CD4-positive, alpha-beta T cell treated with Interleukin-6 at 100 ng/mL for 8 hours (primary cell): ENCODE measurements around the gene BABAM1.

ENCODE experiments used
- DNase-seq: peaks from one replicate; pipeline ENCODE4 v3.0.0-alpha.2; 2020; ENCODE audit warnings: mixed read lengths, low spot score

BABAM1 gene

GRCh38 chr19:17266975-17267788 lies at the start of gene BABAM1:
BABAM1 (plus strand) TSS chr19:17267443; CDS start chr19:17268807, 1,364 bp downstream.
- DNase-seq = peak; percentile 97

DNA sequence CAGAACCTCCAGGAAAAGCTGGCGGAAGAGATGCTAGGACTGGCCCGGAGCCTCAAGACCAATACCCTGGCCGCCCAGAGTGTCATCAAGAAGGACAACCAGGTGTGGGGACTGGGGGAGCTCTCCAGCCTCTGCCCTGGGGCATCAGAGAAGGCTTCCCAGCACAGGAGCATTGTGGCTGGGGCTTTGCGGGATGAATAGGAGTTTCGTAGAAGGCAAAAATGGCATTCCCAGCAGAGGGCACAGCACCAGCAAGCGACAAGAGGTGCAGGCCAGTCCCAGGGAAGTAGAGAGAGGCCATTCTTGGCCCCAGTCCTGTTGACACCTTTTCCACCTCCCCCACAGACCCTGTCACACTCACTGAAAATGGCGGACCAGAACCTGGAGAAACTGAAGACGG lies 48.0 kb upstream of the BABAM1 start:
- DNase-seq = no peak

DNA sequence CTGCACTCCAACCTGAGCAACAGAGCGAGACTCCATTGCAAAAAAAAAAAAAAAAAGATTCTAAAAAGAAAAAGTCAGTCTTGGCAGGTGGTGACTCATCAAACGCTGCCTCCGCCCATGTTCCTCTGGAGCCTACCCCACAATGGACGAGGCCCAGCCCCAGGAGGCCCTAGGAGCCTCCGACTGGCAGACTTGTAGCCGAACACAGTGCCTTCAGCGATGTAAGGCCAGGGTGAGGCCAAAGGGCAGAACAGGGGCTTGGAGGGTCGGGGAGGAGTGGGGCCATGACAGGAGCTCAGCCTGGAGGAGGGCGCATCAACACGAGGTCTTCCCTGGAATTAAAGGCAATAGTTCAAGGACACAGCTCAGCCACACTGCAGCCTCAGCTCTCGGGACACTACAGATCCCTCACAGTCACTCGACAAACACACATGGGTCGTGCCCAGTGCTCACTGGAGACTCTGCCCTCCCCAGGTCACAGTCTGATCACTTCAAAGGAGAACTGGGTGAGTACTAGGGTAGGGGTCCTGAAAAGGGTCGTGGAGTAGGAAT lies 47.0 kb upstream of the BABAM1 start:
- DNase-seq = no peak

DNA sequence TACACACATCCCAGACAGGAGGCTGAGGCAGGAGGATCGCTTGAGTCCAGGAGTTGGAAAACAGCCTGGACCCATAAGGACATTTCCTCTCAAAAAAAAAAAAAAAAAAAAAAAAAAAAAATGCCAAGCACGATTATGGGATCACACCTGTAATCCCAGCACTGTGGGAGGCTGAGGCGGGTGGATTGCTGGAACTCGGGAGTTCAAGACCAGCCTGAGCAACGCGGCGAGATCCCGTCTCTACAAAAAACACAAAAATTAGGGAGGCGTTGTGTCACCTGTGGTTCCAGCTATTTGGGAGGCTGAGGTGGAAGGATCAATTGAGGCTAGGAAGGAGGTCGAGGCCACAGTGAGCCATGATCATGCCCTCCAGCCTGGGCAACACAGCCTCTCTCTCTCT lies 42.2 kb upstream of the BABAM1 start:
- DNase-seq = no peak

- DNase-seq = peak; percentile 95
Observed at GRCh38 chr19:17226002-17226933, 41.0 kb upstream of the BABAM1 start, which contains the start of gene OCEL1. OCEL1 (plus strand) TSS chr19:17226226; CDS start chr19:17226248, 22 bp downstream.

DNA sequence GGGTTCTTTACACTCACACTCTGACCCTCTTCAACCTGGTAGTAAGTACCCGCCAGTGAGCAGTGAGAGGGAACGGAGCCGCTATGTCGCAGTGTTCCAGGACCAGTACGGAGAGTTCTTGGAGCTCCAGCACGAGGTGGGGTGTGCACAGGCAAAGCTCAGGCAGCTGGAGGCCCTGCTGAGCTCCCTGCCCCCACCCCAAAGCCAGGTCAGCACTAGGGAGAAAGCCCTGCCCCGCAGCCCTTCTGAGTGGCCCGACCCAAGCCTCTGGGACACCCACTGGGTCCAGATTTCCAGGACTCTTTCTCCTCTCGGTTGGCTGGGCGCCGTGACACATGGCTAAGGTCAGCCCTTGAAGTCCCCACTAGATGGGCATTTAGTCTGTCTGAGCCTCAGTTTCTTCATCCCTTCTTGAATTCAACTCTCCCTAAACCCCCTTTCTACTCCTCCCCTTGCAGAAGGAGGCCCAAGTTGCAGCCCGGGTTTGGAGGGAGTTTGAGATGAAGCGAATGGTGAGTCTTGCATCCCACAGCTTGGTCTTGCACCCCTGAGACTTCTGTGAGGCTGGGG lies 39.4 kb upstream of the BABAM1 start:
- DNase-seq = no peak

DNA sequence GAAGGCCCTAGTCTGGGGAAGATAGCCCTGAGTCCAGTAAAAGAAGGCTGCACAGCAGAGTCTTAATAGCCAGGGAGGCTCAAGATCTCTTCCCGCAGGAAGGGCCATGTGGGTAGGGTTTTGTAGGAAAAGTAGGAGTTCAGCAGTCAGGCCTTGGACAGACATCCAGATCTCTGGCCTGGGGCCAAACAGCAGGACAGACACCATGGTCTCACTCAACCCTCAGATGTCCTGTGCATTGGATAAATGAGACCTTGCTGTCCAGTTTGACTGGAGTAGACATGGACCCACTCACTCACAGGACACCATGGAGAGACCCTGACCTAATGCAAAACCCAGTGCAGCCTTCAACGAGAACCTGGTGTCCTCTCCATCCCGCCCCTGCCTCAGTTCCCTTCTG lies 37.4 kb upstream of the BABAM1 start:
- no peak for DNase-seq

DNA sequence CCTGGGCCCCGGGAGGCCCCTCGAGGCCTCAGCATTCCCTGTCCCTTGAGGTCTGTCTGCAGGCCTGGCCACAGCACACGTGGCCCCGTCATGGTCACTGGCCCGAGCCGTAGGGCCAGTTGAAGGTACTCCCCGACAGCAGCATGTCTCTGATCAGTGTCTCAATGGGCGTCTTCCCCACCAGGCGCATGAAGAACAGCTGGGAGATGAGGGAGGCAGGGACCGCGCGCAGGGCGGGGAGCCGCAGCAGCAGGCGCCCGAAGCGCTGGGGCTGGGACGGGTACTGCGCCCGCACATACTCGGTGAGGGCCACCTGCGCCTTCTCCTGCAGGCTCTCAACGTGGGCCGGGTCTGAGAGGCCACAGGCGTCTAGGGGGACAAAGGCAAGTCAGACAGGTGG lies 35.0 kb upstream of the BABAM1 start:
- DNase-seq = no peak

- peak; percentile 59 for DNase-seq
Observed at GRCh38 chr19:17234911-17235299, 32.3 kb upstream of the BABAM1 start.

- DNase-seq = peak; percentile 75
Observed at GRCh38 chr19:17235300-17235970, 31.8 kb upstream of the BABAM1 start.

GRCh38 chr19:17235971-17236777 lies 31.1 kb upstream of the BABAM1 start:
- DNase-seq = peak; percentile 27

- DNase-seq = no peak
Observed at GRCh38 chr19:17236811-17237543, 30.3 kb upstream of the BABAM1 start.

DNA sequence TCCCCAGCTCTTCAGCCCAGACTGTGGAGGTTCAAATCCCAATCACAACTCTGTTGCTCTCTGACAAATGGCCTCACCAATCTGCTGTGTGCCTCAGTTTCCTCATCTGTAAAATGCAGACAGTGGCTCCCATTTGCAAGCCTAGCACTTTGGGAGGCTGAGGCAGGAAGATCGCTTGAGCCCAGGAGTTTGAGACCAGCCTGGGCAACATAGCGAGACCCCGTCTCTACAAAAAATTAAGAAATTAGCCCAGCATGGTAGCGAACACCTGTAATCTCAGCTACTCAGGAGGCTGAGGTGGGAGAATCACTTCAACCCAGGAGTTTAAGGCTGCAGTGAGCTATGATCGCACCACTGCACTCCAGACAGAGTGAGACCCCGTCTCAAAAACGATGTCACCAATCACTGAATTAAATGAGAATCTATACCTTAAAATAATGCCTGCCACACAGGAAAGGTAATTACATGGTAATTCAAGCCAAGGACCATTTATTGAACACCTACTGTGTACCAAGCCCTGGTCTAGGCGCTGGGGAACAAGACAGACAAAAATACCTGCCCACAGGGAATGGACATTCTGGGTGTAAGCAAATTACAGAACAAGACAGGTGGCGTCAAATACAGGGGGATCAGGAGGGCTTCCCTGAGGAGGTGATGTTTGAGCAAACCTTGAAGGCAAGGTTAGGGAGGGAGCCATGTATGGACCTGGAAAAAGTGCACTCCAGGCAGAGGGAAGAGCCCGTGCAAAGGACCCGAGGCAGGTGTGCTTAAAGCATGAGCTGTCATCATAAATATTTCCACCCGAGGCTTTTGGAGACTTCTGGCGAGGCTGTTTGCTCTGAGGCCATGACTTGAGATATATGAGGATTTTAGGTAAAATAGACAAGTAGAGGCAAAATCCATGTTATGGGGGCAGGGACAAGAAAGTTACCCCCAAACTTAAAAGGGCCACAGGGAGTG lies 29.2 kb upstream of the BABAM1 start:
- DNase-seq = no peak

GRCh38 chr19:17240062-17240752 lies 27.0 kb upstream of the BABAM1 start:
- DNase-seq = no peak

- DNase-seq = no peak
Observed at GRCh38 chr19:17240826-17241399, 26.3 kb upstream of the BABAM1 start.

- no peak for DNase-seq
Observed at GRCh38 chr19:17242431-17243208, 24.6 kb upstream of the BABAM1 start.

DNA sequence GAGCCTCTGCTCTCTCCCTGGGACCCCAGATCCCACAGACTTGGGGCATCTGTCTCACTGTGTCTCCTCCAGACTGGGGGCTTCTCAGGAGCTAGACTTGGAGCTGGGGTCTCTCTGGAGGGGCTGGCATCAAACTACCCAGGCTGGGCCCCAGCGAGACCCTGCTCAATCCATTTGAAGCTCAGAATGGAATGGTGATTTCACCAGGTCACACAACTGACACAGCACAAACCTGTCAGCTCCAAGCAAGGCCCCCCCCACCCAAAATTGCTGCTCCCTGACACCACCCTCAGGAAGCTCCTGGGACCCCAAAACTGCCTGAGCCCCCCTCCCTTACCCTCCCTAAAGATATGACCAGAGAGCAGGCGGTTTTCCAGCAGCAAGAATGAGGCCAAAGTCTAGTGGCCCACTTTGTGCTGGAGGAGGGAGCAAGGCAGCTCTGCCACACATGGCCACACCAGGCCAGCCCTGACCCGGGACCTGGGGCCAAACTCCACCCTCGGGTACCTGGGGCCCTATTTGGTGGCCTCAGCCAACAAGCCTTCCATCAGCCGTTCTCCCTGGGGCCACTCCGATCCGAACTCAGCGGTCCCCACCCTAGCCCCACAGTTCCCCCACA lies 23.9 kb upstream of the BABAM1 start:
- no peak for DNase-seq
